MCF 10A (cell line): ENCODE data around the gene THADA. TPM values are rescaled to one million over a fixed set of nuclear protein-coding genes. Genes with fewer than 3 reads are reported as not detected.

Experiments
- BruUV-seq: library from RNA; stranded (reverse); fragments of 400-500 nt; replicated peaks from 2 replicates; lab custom pipeline; 2021; lab: Mats Ljungman, UMichigan
- CTCF ChIA-PET: fragments of 300-600 bp; sonication (Branson Sonifier 250); formaldehyde crosslinking; extraction: SDS; loops from one replicate; lab custom pipeline; 2021; ENCODE audit warnings: antibody characterized with exemption, inconsistent platforms; lab: Yijun Ruan, JAX
- POLR2A ChIA-PET: fragments of 300-600, 350-650 bp; sonication (Branson Sonifier 250); formaldehyde crosslinking; extraction: SDS; loops from one replicate; lab custom pipeline; 2020; ENCODE audit warnings: antibody characterized with exemption, inconsistent platforms; lab: Yijun Ruan, JAX
- DNase-seq: peaks from one replicate; pipeline ENCODE4 v3.0.0-alpha.2; 2018; ENCODE audit not compliant: unreplicated experiment
- H3K27ac Mint-ChIP-seq: one replicate; pipeline ENCODE4 v1.8.0; 2022; ENCODE audit warnings: mild to moderate bottlenecking, low read depth, mixed read lengths; ENCODE audit not compliant: unreplicated experiment
- H3K27me3 Mint-ChIP-seq: one replicate; pipeline ENCODE4 v1.8.0; 2022; ENCODE audit warnings: mixed read lengths; ENCODE audit not compliant: insufficient read depth, unreplicated experiment
- H3K36me3 Mint-ChIP-seq: one replicate; pipeline ENCODE4 v1.8.0; 2022; ENCODE audit warnings: mild to moderate bottlenecking, moderate library complexity, mixed read lengths; ENCODE audit not compliant: insufficient read depth, unreplicated experiment
- H3K4me1 Mint-ChIP-seq: one replicate; pipeline ENCODE4 v1.8.0; 2022; ENCODE audit warnings: mixed read lengths; ENCODE audit not compliant: insufficient read depth, unreplicated experiment
- H3K4me3 Mint-ChIP-seq: one replicate; pipeline ENCODE4 v1.8.0; 2022; ENCODE audit warnings: mild to moderate bottlenecking, moderate library complexity, mixed read lengths; ENCODE audit not compliant: unreplicated experiment
- H3K9me3 Mint-ChIP-seq: one replicate; pipeline ENCODE4 v1.8.0; 2022; ENCODE audit warnings: mixed read lengths; ENCODE audit not compliant: unreplicated experiment
- intact Hi-C: fragments of 100-400 bp; cut with micrococcal nuclease; formaldehyde crosslinking; loops from 2 replicates; pipeline ENCODE4 v1.14.1; 2022
- total RNA-seq: library from RNA; stranded (reverse); gene quantifications from 2 replicates; pipeline ENCODE4 v1.2.3, GENCODE V29; 2022
- TF ChIP-seq, protein P1 (sequence below): fragments of 200-600 bp; IDR thresholded peaks from one replicate; pipeline ENCODE4 v1.8.0; 2022; ENCODE audit warnings: antibody characterized with exemption, mild to moderate bottlenecking; ENCODE audit not compliant: unreplicated experiment

THADA gene
- total RNA-seq, 1 experiment from 2014 or later = 49.8 TPM

GRCh38 chr2:43513796-43514195 is 82.0 kb downstream of the THADA start:
- Mint-ChIP-seq H3K4me3 (no peak overlapping the region), H3K4me1 (peaks cover 32% of the 10 kb centered on the region), H3K27ac (peak overlapping the region; percentile 32), H3K36me3 (peaks cover 10% of the 10 kb centered on the region), H3K9me3 (no peaks in the 10 kb centered on the region), H3K27me3 (no peaks in the 10 kb centered on the region)
- intact Hi-C loops = no loop called here
- POLR2A ChIA-PET = no interaction called here
- no TSS peak for BruUV-seq
- CTCF ChIA-PET = no interaction called here
- TF ChIP-seq, protein P1, sequence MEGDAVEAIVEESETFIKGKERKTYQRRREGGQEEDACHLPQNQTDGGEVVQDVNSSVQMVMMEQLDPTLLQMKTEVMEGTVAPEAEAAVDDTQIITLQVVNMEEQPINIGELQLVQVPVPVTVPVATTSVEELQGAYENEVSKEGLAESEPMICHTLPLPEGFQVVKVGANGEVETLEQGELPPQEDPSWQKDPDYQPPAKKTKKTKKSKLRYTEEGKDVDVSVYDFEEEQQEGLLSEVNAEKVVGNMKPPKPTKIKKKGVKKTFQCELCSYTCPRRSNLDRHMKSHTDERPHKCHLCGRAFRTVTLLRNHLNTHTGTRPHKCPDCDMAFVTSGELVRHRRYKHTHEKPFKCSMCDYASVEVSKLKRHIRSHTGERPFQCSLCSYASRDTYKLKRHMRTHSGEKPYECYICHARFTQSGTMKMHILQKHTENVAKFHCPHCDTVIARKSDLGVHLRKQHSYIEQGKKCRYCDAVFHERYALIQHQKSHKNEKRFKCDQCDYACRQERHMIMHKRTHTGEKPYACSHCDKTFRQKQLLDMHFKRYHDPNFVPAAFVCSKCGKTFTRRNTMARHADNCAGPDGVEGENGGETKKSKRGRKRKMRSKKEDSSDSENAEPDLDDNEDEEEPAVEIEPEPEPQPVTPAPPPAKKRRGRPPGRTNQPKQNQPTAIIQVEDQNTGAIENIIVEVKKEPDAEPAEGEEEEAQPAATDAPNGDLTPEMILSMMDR = no peak
- no peak for DNase-seq

DNA sequence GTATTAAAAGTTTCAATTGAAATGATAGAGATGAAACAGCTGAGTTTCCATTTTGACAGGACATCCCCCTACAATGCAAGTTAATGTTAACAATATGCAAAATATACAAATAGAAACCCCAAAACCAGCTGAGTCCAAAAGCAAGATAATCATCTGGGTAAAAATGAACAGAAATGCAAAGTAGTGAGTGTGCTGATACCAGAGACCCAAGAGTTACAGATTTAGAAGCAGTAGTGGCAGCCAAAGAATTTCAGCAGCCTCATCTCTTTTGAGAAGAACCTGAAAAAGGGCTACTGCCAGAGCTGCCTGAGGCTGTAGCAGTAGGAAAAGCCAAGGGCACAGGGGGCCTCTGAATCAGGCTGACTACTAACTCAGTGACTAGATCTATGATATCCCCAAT is 82.6 kb downstream of the THADA start:
- ChIA-PET POLR2A (interaction anchor here (0.7 kb wide), 1 partner anchor 124 kb away, joined by 3 read pairs; no protein-coding TSS in a partner anchor), CTCF (no interaction called here)
- Mint-ChIP-seq H3K4me1 (peaks cover 26% of the 10 kb centered on the region), H3K9me3 (no peaks in the 10 kb centered on the region), H3K36me3 (peaks cover 16% of the 10 kb centered on the region), H3K4me3 (no peak overlapping the region), H3K27ac (no peak overlapping the region), H3K27me3 (no peaks in the 10 kb centered on the region)
- no TSS peak for BruUV-seq
- intact Hi-C loops = no loop called here
- no peak for DNase-seq
- TF ChIP-seq, protein P1 = no peak

DNA sequence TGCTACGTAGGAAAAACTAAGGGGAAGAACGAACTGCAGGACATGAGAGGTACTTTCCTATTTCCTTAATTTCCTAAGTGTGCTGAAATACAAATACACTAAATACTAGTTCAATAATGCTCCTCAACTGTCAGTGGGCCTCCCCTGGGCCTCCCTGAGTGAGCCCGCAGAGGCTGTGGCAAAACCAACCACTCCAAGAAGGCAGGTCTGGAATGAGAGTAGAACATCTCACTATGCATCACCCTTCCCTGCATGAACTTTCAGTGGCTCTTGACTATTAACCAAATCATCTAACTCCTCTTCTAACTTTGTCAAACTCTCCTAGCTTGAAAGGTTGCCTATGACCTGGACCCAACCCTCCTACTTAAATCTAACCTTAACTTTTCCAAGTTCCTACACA is 84.6 kb downstream of the THADA start:
- ChIA-PET POLR2A (interaction anchor here (0.6 kb wide), 1 partner anchor 8 kb away, joined by 3 read pairs; no protein-coding TSS in a partner anchor), CTCF (interaction anchor here (0.6 kb wide), 1 partner anchor 19 kb away, joined by 4 read pairs; no protein-coding TSS in a partner anchor)
- TF ChIP-seq, protein P1 = no peak
- H3K27ac Mint-ChIP-seq = peak overlapping the region; percentile 40
- no peaks in the 10 kb centered on the region for H3K9me3 Mint-ChIP-seq
- intact Hi-C loops = no loop called here
- H3K27me3 Mint-ChIP-seq = no peaks in the 10 kb centered on the region
- H3K4me1 Mint-ChIP-seq = peaks cover 23% of the 10 kb centered on the region
- H3K4me3 Mint-ChIP-seq = no peak overlapping the region
- DNase-seq = no peak
- BruUV-seq = no TSS peak
- peaks cover 23% of the 10 kb centered on the region for H3K36me3 Mint-ChIP-seq

DNA sequence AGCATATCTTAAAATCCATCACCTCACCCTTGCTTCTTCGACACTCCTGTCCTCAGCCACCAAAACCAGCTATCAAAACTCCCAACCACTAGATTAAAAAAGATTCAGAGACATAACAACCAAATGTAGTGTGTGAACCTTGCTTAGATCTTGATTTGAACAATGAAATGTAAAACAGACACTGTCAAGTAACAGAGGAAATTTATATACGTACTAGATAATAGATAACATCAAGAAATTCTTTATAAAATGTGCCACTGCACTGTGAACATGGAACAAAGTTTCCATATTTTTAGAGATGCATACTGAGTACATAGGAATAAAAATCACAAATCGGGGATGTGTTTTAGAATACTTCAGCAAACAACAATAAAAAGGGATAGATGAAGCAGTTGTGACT is 86.0 kb downstream of the THADA start:
- H3K36me3 Mint-ChIP-seq = peaks cover 28% of the 10 kb centered on the region
- intact Hi-C loops = no loop called here
- H3K9me3 Mint-ChIP-seq = no peaks in the 10 kb centered on the region
- H3K4me3 Mint-ChIP-seq = no peak overlapping the region
- peaks cover 17% of the 10 kb centered on the region for H3K4me1 Mint-ChIP-seq
- ChIA-PET POLR2A (interaction anchor here (0.9 to 1.3 kb wide), 3 partner anchors 8 to 31 kb away, joined by 3 to 4 read pairs (median 3); no protein-coding TSS in a partner anchor), CTCF (no interaction called here)
- BruUV-seq = no TSS peak
- H3K27me3 Mint-ChIP-seq = no peaks in the 10 kb centered on the region
- H3K27ac Mint-ChIP-seq = peak overlapping the region; percentile 35
- DNase-seq = no peak
- TF ChIP-seq, protein P1 = no peak
